Spleen (tissue), 11 donors: Measurements from ENCODE around the gene OCRL. TPM values are rescaled to one million over a fixed set of nuclear protein-coding genes. Genes with fewer than 3 reads are reported as not detected.
"Not testable (repeated sequence)": the region's sequence is repeated elsewhere in the genome, so short reads cannot be mapped to it uniquely, and the experiment has no call there.

Source experiments
- DNase-seq: peaks from one replicate; pipeline ENCODE4 v3.0.0-alpha.2; 2020
- H3K27ac ChIP-seq, 8 donors: fragments of 200-600 bp; sonication (generic) in 7 of 8; 1 replicate in 4 of 8; 2 replicates in 4 of 8; pipeline versions ENCODE4 v1.5.0 to v1.8.0; 2016 to 2021; ENCODE audit warnings: inconsistent platforms in 4 of 8, mild to moderate bottlenecking in 4 of 8, moderate library complexity in 1 of 8
- H3K27me3 ChIP-seq, 7 donors: fragments of 200-600 bp; sonication (generic) in 6 of 7; replicated peaks in 1 of 7; 1 replicate in 4 of 7; 2 replicates in 3 of 7; pipeline versions ENCODE4 v1.5.0 to v1.8.0; 2016 to 2021; ENCODE audit warnings: inconsistent platforms in 3 of 7, mild to moderate bottlenecking in 1 of 7
- H3K36me3 ChIP-seq, 6 donors: fragments of 200-600 bp; sonication (generic) in 5 of 6; 1 replicate in 4 of 6; 2 replicates in 2 of 6; pipeline versions ENCODE4 v1.5.0 to v1.8.0; 2016 to 2021; ENCODE audit warnings: inconsistent platforms in 2 of 6
- H3K4me1 ChIP-seq, 6 donors: fragments of 200-600 bp; sonication (generic) in 5 of 6; 1 replicate in 3 of 6; 2 replicates in 3 of 6; pipeline versions ENCODE4 v1.5.0 to v1.8.0; 2016 to 2021; ENCODE audit warnings: inconsistent platforms in 3 of 6
- H3K4me3 ChIP-seq, 8 donors: fragments of 200-600 bp; sonication (generic) in 7 of 8; 1 replicate in 4 of 8; 2 replicates in 4 of 8; pipeline versions ENCODE4 v1.5.0 to v1.8.0; 2016 to 2021; ENCODE audit warnings: inconsistent platforms in 4 of 8, mild to moderate bottlenecking in 4 of 8, moderate library complexity in 2 of 8
- H3K9me3 ChIP-seq, 8 donors: fragments of 200-600 bp; sonication (generic) in 7 of 8; 1 replicate in 4 of 8; 2 replicates in 4 of 8; pipeline versions ENCODE4 v1.5.0 to v1.8.0; 2016 to 2021; ENCODE audit warnings: inconsistent platforms in 4 of 8
- POLR2A ChIP-seq, 3 donors: fragments of 450-650 bp; IDR thresholded peaks; one replicate each; pipeline ENCODE4 v1.5.1; 2017; ENCODE audit warnings: antibody characterized with exemption in 3 of 3, mild to moderate bottlenecking in 1 of 3
- POLR2AphosphoS5 ChIP-seq, 3 donors: sonication (generic); formaldehyde crosslinking; IDR thresholded peaks; one replicate each; pipeline ENCODE4 v1.5.1; 2017; ENCODE audit warnings: antibody characterized with exemption in 3 of 3
- WGBS, 5 donors: extraction: QIAGEN DNeasy Blood & Tissue Kit in 3 of 5; methylation state at CpG; one replicate each; pipeline versions ENCODE4 v1.1.5 to v1.1.7; 2013 to 2018; 5-methylcytosine and 5-hydroxymethylcytosine counted together
- intact Hi-C: fragments of 100-400 bp; cut with DNase I; formaldehyde crosslinking; loops from one replicate; pipeline ENCODE4 v1.15.0; 2023; ENCODE audit warnings: low total_unique reads
- polyA plus RNA-seq, 3 donors: library from polyadenylated mRNA; stranded (reverse); fragments of 200-250 nt; gene quantifications; one replicate each; pipeline ENCODE4 v1.2.1, GENCODE V29; 2013
- total RNA-seq, 7 donors: library from RNA; depleted of rRNA in 3 of 7; stranded (reverse); fragments of >200 nt in 3 of 7; fragmentation: NEBNext Ultra II Directional in 4 of 7; extraction: Animal tissue kit (Norgen Biotek cat#: 25700) in 4 of 7; gene quantifications; one replicate each; pipeline versions ENCODE4 v1.1.0 to v1.2.1, GENCODE V29; 2016 to 2021
- TF ChIP-seq, protein P1 (sequence below), 11 experiments: fragments of 200-600 bp in 7 of 11; fragments of 450-650 bp in 4 of 11; sonication (generic) in 4 of 11; IDR thresholded peaks in 8 of 11; conservative IDR thresholded peaks in 3 of 11; 1 replicate in 7 of 11; 2 replicates in 4 of 11; pipeline versions ENCODE4 v1.4.0 to v1.8.0; 2016 to 2021; ENCODE audit warnings: antibody characterized with exemption in 11 of 11, inconsistent platforms in 4 of 11, mild to moderate bottlenecking in 1 of 11
- donor health status: healthy with polysubstance abuse.
- donor health status: DM: no; HTN: no; CAD: no; lungs with moderate emphysema.
- donor health status: DM: no; HTN: no; CAD: no.
- donor health status: Bipolar disorder and iron deficiency.
- donor health status: healthy.
- donor health status: DM: no; HTN: no; CAD: no.
- donor health status: DM: yes; HTN: yes; CAD: no.

OCRL gene
- total and polyA plus RNA-seq, 10 donors: 3.2 to 16.9 (median 11.2) TPM

DNA sequence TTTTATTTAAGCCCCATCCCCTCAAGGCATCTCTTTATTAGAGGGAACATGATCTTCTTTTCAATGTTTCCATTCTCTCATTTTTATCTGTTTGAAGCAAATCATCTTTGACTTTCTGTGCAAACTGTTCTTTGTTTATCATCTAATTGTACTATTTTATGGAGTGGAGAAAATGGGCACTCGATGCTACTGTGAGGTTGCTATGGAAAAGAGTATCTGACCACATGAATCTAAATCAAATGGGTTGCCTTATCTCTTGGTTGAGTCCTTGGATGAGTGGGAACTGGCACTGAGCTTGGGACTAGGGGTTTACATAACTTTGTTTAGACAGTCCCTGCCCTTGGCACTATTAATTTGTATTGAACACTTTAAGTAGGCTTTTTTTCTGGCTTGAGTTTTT is 9.1 kb downstream of the OCRL start:
- intact Hi-C loops: no loop called here
- TF ChIP-seq POLR2A (IDR thresholded peaks at IDR 0.05) (no peak), POLR2AphosphoS5 (IDR thresholded peaks at IDR 0.05) (no peak)
- TF ChIP-seq, protein P1, sequence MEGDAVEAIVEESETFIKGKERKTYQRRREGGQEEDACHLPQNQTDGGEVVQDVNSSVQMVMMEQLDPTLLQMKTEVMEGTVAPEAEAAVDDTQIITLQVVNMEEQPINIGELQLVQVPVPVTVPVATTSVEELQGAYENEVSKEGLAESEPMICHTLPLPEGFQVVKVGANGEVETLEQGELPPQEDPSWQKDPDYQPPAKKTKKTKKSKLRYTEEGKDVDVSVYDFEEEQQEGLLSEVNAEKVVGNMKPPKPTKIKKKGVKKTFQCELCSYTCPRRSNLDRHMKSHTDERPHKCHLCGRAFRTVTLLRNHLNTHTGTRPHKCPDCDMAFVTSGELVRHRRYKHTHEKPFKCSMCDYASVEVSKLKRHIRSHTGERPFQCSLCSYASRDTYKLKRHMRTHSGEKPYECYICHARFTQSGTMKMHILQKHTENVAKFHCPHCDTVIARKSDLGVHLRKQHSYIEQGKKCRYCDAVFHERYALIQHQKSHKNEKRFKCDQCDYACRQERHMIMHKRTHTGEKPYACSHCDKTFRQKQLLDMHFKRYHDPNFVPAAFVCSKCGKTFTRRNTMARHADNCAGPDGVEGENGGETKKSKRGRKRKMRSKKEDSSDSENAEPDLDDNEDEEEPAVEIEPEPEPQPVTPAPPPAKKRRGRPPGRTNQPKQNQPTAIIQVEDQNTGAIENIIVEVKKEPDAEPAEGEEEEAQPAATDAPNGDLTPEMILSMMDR (IDR thresholded peaks at IDR 0.05 in 8 of 11, conservative IDR thresholded peaks at IDR 0.05 in 3 of 11): no peak
- peaks cover 0 to 7% (median 0%) of the 10 kb centered on the region in 7 donors for H3K27me3 ChIP-seq
- DNase-seq: no peak
- no peak overlapping the region for H3K27ac ChIP-seq
- H3K36me3 ChIP-seq: peaks cover 0 to 4% (median 0%) of the 10 kb centered on the region in 6 donors
- no peaks in the 10 kb centered on the region for H3K9me3 ChIP-seq
- no peak overlapping the region for H3K4me3 ChIP-seq
- H3K4me1 ChIP-seq: no peaks in the 10 kb centered on the region
- WGBS, 5 donors: 58 to 100% (median 92%) methylated on average over 1 of the region's 1 CpG

DNA sequence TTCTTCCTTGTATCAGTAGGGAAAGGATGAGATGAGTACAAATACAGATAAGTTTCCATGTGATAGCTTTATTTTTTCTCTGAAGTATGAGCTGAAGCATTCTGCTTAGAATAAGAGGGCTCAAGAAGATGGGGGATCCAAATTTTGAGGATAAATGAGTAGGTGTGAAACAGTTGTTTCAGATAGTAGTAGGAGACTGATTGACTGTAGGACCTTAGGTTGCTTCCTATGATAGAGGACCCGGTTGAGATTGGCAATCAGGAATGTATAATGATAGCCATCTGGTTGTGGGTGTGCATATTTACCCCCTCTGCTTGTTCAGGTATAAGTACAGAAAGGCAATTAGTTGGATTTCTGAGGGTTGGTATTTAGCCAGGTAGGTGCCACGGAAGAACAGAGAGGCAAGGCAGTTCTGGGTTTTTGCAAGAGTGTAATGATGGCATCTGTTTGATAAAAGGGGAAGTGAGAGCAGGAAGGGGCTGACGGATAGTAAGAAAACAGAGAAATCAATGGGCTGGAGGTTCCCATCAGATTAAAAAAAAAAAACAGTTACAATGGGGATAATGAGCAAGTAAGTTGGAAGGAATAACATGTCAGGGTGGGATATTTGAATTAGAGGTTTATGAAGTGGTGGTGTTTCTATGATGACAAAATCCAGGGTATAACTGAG is 13.7 kb downstream of the OCRL start:
- peaks cover 0 to 7% (median 0%) of the 10 kb centered on the region in 7 donors for H3K27me3 ChIP-seq

DNA sequence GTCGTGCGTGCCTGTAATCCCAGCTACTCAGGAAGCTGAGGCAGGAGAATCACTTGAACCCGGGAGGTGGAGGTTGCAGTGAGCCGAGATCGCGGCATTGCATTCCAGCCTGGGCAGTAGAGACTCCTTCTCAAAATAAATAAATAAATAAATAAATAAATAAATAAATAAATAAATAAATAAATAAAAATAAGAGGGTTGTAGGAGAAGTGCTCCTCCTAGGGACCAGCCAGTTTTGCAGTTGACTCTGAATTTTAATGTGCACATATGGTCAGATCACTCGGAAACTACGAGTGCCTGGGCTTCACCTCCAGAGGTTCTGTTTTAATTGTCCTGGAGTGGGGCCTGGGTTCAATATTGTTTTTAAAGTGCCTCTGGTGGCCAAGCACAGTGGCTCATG is 14.8 kb downstream of the OCRL start:
- H3K27me3 ChIP-seq, H3K4me3 ChIP-seq, intact Hi-C loops, H3K9me3 ChIP-seq, H3K4me1 ChIP-seq, H3K27ac ChIP-seq, DNase-seq: not testable (repeated sequence)
- H3K36me3 ChIP-seq: peaks cover 0 to 26% (median 3%) of the 10 kb centered on the region in 6 donors
- 89 to 96% (median 93%) methylated on average over 8 of the region's 8 CpGs for WGBS, 5 donors

More for the DNA sequence above, 13.7 kb downstream of the OCRL start:
- no peak for TF ChIP-seq POLR2AphosphoS5 (IDR thresholded peaks at IDR 0.05)
- no peak for TF ChIP-seq POLR2A (IDR thresholded peaks at IDR 0.05)
- TF ChIP-seq, protein P1 (IDR thresholded peaks at IDR 0.05 in 8 of 11, conservative IDR thresholded peaks at IDR 0.05 in 3 of 11): no peak
- H3K36me3 ChIP-seq: peaks cover 0 to 19% (median 0%) of the 10 kb centered on the region in 6 donors
- H3K9me3 ChIP-seq: no peaks in the 10 kb centered on the region
- DNase-seq: no peak
- H3K4me1 ChIP-seq: no peaks in the 10 kb centered on the region
- intact Hi-C loops: no loop called here
- H3K4me3 ChIP-seq: no peak overlapping the region
- peak overlapping the region in 2 of 8 donors; percentile 30 to 37 for H3K27ac ChIP-seq
- 43 to 58% (median 55%) methylated on average over 3 of the region's 3 CpGs for WGBS, 5 donors

DNA sequence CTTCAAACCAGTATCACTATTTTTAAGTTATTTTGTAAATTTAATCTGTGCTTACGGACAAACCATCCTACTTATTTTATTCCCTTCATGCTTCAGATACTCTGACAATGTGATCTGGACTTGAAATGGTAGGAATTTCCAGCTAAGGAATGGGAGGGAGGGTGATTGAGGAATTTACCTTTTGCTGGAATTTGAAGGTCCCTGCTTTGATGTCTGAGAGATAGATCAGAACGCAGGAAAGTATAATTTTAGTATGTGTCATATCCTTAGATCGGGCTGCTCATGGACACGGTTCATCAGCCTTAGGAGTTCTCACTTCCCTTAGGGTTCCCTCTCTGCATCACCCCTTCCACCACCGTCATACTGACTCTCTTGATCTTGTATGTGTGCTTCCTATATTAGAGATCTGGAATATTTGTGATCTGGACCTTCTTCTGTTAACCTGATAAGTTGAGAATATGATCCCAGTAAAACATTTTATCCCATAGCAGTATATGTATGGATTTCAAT is 16.8 kb downstream of the OCRL start:
- Histone ChIP-seq H3K27ac (no peak overlapping the region), H3K4me3 (no peak overlapping the region), H3K4me1 (no peaks in the 10 kb centered on the region), H3K36me3 (peaks cover 0 to 45% (median 3%) of the 10 kb centered on the region in 6 donors), H3K27me3 (peaks cover 0 to under 1% (median 0%) of the 10 kb centered on the region in 7 donors), H3K9me3 (no peaks in the 10 kb centered on the region)
- TF ChIP-seq POLR2AphosphoS5 (IDR thresholded peaks at IDR 0.05) (no peak), POLR2A (IDR thresholded peaks at IDR 0.05) (no peak)
- TF ChIP-seq, protein P1 (IDR thresholded peaks at IDR 0.05 in 8 of 11, conservative IDR thresholded peaks at IDR 0.05 in 3 of 11): no peak
- DNase-seq: no peak
- intact Hi-C loops: no loop called here
- WGBS, 5 donors: 68 to 82% (median 74%) methylated on average over 5 of the region's 5 CpGs
